ENCODE results near the gene HSD17B11. TPM values are rescaled to one million over a fixed set of nuclear protein-coding genes. Genes with fewer than 3 reads are reported as not detected.

The HSD17B11 gene
- total RNA-seq, 1 experiment from 2014 or later = 8.8 TPM

DNA sequence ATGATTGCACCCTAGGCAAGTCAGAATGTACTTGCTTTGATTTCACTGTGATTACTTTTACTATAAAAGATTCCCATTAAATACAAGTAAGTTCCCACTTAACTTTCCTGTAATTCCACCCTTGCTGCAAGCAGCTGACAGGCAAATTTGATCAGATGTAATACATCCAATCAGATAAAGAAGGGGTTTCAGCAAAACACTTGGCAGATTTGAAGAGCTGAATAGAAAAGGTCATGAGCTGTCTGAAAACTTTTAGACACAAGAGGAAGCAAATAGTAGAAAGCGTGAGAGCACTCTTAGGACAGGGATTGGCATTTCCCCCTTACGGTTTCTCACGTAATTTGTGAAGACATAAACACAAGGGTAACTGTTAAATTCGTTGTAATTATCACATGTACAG lies 91.1 kb downstream of the HSD17B11 start:
- no peak overlapping the region for H3K18ac ChIP-seq (ENCODE audit: insufficient read length, low read depth, low read length)
- no peak overlapping the region for H3K14ac ChIP-seq (ENCODE audit: insufficient read depth, low read length)
- H3K79me2 ChIP-seq (ENCODE audit: insufficient read depth, low read length) = no peaks in the 10 kb centered on the region
- no peak overlapping the region for H3K4me2 ChIP-seq (ENCODE audit: insufficient read depth, insufficient read length, low read length)
- no peak overlapping the region for H2BK120ac ChIP-seq (ENCODE audit: low read depth, low read length, poor library complexity, severe bottlenecking)
- Mint-ChIP-seq H3K4me1 (no peaks in the 10 kb centered on the region), H3K4me3 (no peak overlapping the region), H3K36me3 (ENCODE audit: insufficient read depth in 1 of 3, low read depth in 3 of 3) (no peaks in the 10 kb centered on the region), H3K9me3 (peaks cover 0 to 1% of the 10 kb centered on the region in 2 experiments; a peak in 1 of 5 replicates), H3K27ac (no peak overlapping the region), H3K27me3 (ENCODE audit: low read depth) (no peaks in the 10 kb centered on the region; the same call in 1 of the 2 replicates)
- no peaks in the 10 kb centered on the region for H4K20me1 ChIP-seq (ENCODE audit: control insufficient read depth, insufficient read depth, insufficient read length)
- H4K8ac ChIP-seq (replicated peaks; ENCODE audit: insufficient read length, low read depth, low read length) = no peak overlapping the region
- H2BK12ac ChIP-seq (ENCODE audit: insufficient read length, low read depth, low read length) = no peak overlapping the region
- no peak overlapping the region for H3K9ac ChIP-seq (ENCODE audit: extremely low read depth, insufficient read length, low read length)
- DNase-seq = no peak
- no peak overlapping the region for H3K56ac ChIP-seq (ENCODE audit: insufficient read length, low read depth, low read length)
- H2AK5ac ChIP-seq (ENCODE audit: insufficient read length, low read length) = no peak overlapping the region
- H4K5ac ChIP-seq (ENCODE audit: insufficient read length, low read depth, low read length) = no peak overlapping the region
- no peaks in the 10 kb centered on the region for H3K9me3 ChIP-seq (ENCODE audit: control insufficient read depth, low read depth, low read length)
- TF ChIP-seq CTCF (conservative IDR thresholded peaks at IDR 0.05) = no peak
- H2BK5ac ChIP-seq (ENCODE audit: insufficient read length, low read length) = no peak overlapping the region
- no peak overlapping the region for H2BK20ac ChIP-seq (ENCODE audit: low read depth, low read length, poor library complexity, severe bottlenecking)
- H3K23me2 ChIP-seq (ENCODE audit: insufficient read length, low read depth, low read length, poor library complexity, severe bottlenecking) = no peaks in the 10 kb centered on the region
- H4K91ac ChIP-seq (ENCODE audit: insufficient read length, low read depth, low read length) = no peak overlapping the region
- H2BK15ac ChIP-seq (ENCODE audit: low read depth, low read length) = no peak overlapping the region
- no peak overlapping the region for H3K27ac ChIP-seq (ENCODE audit: insufficient read length, low read depth, low read length)
- H3K4ac ChIP-seq (ENCODE audit: low read depth, low read length) = no peak overlapping the region
- no peak overlapping the region for H3T11ph ChIP-seq (ENCODE audit: low read length)
- H3K23ac ChIP-seq (ENCODE audit: insufficient read length, low read depth, low read length) = no peak overlapping the region
- H3K4me1 ChIP-seq (ENCODE audit: insufficient read depth, low read length) = no peaks in the 10 kb centered on the region
- H2AFZ ChIP-seq (ENCODE audit: low read length) = no peak overlapping the region
- no peaks in the 10 kb centered on the region for H3K79me1 ChIP-seq (ENCODE audit: insufficient read depth, low read depth, low read length, poor library complexity, severe bottlenecking)
- no CpG with 5 or more reads among the region's 4 CpGs for WGBS (ENCODE audit: extremely low coverage, insufficient read length, low lambda C conversion rate)
- H3K27me3 ChIP-seq (ENCODE audit: insufficient read depth, low read length) = no peaks in the 10 kb centered on the region

Measured in H9 (cell line).